Measurements from ENCODE around the gene TRIM25.
A peak's percentile ranks its signal among the peaks of the same experiment; 100 is the strongest.
"Not testable (repeated sequence)": the region's sequence is repeated elsewhere in the genome, so short reads cannot be mapped to it uniquely, and the experiment has no call there.

Gene TRIM25, protein sequence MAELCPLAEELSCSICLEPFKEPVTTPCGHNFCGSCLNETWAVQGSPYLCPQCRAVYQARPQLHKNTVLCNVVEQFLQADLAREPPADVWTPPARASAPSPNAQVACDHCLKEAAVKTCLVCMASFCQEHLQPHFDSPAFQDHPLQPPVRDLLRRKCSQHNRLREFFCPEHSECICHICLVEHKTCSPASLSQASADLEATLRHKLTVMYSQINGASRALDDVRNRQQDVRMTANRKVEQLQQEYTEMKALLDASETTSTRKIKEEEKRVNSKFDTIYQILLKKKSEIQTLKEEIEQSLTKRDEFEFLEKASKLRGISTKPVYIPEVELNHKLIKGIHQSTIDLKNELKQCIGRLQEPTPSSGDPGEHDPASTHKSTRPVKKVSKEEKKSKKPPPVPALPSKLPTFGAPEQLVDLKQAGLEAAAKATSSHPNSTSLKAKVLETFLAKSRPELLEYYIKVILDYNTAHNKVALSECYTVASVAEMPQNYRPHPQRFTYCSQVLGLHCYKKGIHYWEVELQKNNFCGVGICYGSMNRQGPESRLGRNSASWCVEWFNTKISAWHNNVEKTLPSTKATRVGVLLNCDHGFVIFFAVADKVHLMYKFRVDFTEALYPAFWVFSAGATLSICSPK

DNA sequence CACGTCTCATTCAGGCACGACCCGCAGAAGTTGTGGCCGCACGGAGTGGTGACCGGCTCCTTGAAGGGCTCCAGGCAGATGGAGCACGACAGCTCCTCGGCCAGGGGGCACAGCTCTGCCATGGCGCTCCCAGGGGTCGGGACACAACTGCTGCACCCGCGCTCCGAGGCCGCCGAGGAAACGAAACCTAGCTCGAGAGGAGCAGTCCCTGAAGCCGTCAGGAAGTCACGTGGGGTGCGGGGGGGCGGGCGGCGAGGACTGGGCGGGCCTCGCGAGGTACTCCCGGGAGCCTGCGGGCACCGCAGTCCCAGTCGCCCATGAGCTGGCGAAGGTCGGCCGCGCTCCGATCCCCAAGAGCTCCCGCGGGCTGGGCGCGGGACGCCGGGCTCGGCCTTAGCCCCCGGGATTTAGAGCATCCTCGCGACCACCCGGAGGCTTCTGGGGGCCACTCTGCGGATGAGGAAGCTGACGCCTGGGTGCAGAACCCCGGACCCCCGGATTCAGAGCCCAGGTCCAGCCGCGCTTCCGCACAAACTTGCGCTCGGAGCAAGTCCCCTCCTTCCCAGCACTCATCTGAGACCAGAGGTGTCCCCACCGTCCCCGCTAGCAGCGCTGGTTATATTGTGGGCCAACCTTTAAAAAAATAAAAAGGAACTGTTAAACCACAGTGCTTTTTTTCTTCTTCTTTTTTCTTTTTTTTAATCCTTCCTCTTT, at the start of gene TRIM25:
TSS of gene TRIM25 (minus strand) at position 183 of the 714 bp plus-strand sequence. CDS start at position 122, 61 bp downstream.
- peak; percentile 83 for DNase-seq

DNA sequence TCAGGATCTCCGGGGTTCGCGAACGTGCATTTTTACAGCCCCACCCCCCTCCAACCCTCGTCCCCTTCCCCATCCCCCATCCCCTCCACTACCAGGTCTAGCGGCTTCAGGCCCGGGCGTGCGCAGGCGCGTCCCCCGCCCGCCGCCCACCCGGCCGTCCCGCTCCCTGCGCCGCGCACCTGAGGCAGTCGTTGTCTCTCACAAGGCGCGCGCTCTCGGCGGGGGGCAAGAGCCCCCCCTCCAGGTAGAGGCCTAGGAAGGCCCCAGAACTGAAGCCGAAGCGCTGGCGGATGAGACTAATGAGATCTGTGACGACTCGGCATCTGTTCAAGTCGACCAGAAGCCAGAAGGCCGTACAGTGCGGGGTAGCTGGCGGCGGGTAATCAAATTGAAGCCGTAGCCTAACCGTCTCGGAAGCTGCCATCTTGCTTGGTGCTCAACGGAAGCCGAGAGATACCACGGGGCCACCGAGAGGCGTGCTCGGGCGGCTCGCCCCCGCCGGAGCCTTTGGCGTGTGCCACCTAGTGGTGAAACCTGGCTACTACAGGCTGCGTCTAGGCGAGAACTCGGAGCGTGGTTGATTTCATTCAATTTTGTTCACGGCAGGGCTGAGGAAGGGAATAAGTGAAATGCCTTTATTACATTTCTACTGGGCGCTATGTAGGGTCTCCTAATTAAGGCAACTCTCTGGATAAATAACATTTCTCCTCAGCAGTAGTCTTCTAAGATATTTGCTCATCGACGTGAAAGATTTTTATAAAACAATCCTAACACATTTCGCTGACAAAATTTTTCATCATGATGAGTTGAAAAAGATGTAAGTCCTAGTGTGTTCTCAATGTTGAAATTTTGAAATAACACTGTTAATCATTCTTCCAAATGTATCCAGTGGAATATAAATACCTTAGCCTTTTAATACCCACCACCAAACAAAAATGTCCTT, 47.0 kb upstream of the TRIM25 start, which contains the start of gene COIL:
TSS of gene COIL (minus strand) at position 455 of the 943 bp plus-strand sequence. CDS start at position 424, 31 bp downstream.
- DNase-seq, result peak; percentile 90

DNA sequence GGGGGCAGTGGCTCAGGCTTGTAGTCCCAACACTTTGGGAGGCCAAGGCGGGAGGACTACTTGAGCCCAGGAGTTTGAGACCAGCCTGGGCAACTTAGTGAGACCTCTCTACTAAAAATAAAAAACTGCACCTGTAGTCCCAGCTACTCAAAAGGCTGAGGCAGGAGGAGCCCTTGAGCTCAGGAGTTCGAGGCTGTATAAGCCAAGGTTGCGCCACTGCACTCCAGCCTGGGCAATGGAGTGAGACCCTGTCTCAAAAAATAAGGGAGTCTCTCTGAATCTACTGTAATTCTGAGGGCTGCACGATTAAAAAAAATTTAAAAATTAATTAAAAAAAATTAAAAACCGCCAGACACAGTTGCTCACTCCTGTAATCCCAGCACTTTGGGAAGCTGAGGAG, 43.1 kb upstream of the TRIM25 start:
- DNase-seq, result no peak

DNA sequence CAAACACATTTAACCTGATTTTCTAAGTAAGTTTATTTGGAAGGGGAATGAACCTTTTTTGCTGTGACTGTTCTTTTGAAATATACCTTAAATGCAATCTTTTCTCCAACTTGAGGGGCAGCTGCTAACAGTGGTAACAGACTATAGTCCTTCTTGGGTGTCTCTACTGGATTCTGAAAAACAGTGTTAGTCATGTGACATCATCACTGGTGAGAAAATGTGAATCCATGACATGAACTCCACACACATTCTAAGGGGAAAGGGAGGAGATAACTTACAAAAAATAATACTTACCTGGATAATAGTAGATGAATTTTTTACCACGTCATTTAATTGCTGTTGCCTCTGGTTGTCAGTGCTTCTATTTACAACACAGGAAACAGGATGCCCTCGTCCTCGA, 35.7 kb upstream of the TRIM25 start:
- DNase-seq, result no peak

DNA sequence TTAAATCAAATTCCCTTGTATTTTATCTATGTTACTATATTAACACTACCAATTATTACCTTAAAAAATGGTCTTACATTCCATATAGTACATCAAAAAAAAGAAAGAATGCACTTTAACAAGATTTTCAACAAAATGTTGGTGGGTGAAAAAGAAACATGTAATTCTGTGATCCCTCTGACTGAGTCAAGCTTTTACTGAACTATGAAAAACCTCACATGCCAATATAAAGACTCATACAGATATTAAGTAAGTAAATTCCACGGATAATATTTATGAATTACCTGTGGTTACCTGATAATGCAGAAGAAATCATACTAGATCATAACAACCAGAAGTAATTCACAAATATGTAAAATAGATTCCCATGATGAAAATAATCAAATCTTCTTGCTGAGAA, 34.6 kb upstream of the TRIM25 start:
- no peak for DNase-seq

DNA sequence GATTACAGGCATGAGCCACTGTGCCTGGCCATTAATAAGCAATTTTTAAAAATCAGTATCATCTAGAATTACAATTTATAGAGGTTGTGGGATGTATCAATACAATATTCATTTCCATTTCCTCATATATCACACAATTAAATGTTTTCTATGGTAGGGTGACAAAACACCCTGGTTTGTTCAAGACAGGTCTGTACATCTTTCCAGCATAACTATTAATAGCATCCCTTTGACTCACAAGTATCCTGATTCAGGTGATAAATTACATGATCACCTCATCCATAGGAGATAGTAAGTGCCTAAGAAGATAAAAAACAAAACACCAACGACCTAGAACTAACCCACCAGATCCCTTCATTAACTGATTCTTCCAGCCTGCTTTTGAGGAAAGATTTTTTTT, 33.9 kb upstream of the TRIM25 start:
- no peak for DNase-seq

DNA sequence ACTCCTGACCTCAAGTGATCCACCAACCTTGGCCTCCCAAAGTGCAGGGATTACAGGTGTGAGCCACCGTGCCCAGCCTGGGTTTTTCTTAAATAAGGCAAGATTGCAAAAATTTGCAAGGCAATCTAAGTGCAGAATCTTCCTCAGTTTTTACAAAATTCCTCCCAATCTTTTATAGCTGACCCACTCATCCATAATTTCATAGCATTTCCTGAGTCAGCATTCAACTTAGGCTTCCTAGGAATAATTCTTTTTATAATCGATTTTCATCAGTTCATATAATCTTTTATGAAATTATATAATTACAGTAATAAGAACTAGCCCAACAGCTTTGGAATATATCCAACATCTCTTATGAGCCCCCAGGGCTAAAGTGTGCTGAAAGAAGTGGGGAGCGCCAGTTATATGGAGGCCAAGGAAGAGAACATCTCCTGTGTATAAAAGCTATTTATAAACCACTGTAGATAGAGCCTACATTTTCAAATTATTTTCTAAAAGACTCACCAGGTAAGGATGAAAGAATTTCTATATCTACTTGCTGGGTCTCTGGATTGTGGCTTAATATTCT, 32.2 kb upstream of the TRIM25 start:
- DNase-seq, result no peak

DNA sequence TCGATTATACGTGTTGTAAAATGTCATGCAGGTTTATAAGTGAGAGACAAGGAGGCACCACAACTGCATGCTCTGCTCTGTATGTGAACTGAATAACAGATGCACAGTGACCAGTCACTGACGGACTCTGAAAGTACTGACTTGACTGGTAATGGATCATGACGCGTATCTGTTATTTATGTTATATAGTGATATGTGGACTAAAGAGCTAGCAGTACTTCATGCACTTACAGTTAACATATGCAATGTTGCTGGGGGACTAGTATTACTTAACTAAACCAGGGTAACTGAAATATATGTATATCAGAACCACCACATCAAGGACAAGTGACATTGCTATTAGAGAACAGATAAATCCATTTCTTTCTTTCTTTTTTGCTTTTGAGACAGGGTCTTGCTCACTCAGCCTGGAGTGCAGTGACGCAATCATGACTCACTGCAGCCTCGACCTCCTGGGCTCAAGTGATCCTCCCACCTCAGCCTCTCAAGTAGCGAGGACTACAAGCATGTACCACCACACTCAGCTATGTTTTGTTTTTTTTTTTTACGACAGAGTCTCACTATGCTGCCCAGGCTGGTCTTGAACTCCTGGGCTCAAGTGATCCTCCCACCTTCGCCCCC, 29.8 kb upstream of the TRIM25 start:
- DNase-seq, result no peak

DNA sequence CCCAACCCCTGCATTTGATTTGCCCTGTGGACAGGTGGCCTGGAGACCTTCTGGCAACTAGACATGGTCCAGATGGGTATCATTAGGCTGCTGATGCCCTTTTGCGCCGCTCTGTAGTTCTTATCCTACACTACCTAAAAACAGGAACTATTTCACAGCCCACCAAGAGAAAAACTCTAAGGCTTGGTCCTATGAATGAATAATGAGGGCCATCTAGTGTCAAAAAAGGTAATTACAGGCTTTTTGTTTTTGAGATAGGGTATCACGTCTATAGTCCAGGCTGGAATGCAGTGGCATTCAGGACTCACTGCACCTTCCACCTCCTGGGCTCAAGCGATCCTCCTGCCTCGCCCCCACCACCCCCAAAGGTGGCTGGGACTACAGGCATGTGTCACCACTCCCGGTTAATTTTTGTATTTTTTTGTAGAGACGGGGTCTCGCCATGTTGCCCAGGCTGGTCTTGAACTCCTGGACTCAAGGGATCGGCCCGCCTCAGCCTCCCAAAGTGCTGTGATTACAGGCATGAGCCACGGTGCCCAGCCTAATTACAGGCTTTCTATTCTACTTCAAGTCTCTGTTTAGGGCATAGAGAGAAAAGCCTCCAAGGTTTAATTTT, 26.1 kb upstream of the TRIM25 start:
- peak; percentile 82 for DNase-seq

DNA sequence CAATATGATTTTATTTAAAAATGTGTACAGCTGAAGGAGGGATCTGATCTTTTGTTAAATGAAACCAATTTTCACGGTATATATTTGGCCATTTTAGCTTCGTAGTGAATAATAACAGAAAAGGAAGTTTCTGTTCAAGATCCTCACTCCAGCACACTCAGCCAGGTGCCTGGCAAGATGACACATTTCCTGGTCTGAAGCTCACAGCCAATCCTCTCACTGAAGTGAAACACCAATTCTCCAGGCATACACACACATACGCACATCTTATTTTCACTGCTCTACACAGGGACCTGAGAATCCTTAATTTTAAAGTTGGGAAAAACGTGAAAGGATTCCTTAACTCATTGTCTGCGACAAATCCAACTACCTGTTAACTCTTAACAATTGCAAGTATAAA, 24.4 kb upstream of the TRIM25 start:
- DNase-seq, result not testable (repeated sequence)

DNA sequence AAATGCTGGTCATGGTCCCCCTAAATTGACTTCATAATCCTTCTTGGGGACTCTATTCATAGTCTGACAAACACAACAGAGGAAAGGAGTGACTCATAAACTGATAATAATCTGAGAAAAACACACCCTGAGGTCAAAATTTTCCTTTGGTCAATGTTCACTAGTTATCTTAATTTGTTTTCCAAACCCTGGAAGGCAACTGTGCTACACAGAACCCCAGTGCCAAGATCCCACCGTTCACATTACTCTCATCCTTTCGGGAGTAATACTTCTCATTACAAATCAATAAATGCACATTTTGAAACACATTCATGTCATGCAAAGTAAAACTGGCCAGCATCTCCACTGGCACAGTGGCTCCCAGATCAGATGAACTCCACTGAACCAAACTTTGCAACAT, 23.8 kb upstream of the TRIM25 start:
- peak; percentile 37 for DNase-seq

DNA sequence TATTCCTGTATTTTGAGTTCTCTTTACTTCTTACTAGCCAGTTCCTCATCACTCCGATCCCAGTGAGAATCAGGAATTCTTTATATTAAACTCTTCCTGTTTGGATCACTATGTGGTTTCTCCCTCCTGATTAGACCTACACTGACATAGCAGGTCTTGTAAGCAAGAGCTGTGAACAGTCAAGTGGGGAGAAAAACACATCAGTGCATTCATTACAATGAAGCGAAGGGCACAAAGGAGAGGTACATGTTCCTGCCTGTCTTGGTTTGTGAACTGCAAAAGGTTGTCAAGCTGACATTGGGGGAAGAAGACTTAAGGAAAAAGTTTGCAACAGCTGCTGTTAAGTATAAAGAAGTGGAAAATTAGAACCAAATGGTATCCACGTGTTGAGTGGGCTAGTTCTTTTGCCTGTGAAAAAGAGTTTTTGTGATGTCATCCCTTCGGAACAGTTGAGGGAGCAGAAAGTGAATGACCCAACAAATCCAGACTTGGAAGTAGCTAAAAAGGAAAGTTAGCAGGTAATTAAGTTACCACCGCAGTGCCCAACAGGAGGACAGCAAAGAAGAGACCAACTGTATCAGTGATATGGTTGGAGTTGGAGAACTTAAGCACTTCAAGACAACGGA, 23.0 kb upstream of the TRIM25 start:
- DNase-seq, result no peak

DNA sequence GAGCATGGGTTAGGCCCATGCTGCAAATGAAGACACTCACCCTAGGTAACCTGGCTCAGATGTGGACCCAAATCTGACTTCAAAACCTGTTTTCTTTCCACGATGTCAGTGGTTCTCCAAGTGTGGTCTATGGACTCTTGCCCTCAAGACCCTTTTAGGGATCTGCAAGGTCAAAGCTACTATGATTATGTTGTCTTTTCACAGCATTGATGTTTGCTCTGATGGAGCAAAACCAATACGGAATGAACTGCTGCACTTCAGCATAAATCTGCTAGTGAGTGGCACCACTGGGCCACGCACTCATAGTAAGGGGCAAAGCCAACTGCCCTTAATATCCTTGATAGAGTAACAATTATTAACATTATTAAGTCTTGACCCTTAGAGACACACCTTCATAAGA, 21.6 kb upstream of the TRIM25 start:
- no peak for DNase-seq

DNA sequence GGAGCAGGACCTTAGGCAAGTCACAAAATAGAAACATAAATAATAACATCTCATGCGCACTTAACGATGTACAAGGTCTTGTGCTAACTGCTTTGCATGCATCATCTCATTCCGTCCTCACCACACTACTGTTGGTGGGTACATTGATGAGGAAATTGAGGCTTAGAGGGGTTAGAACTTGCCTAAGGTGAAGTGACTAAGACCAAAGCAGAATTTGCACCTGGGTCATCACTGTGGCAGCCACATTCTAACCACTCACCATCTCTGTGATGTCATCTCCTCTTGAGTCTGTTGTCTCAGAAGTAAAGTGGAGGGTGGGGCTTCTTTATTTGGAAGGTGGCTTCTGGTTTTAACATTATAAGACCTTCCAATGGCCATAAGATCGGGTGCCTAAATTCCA, 20.4 kb upstream of the TRIM25 start:
- DNase-seq, result no peak

DNA sequence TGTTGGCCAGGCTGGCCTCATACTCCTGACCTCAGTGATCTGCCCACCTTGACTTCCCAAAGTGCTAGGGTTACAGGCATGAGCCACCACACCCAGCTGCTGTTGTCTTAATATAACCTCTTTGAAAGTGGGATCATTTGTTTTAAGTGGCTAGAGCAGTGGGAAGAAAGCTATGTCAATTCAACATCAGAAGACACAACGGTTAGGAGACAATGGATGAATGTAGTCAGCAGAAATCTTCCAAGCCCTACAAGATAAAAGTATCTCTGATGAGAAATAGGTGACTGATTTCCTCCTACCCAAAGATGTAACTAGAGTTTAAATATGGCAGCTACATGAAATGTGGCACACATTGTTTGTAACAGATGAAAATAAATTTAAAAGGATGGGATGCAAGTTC, 20.0 kb upstream of the TRIM25 start:
- no peak for DNase-seq

DNA sequence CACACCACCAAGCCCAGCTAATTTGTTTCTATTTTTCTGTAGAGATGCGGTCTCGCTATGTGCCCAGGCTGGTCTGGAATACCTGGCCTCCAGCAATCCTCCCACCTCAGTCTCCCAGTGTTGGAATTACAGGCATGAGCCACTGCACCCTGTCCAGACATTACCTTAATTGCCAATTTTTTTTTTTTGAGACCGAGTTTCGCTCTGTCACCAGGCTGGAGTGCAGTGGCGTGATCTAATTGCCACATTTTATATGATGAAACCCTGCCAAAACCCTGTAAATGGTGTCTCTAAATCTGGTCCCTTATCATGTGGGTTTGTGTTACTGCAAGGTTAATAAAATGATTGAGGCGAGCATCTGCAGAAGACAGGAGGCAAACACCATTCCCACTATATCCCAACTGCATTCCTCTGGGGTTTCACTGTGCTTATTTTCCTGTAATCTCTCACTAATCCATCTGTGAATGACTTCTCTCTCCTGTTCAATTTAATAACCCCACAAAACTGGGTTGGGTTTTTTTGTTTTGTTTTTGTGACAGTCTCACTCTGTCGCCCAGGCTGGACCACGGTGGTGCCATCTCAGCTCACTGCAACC, 19.4 kb upstream of the TRIM25 start:
- DNase-seq, result no peak

DNA sequence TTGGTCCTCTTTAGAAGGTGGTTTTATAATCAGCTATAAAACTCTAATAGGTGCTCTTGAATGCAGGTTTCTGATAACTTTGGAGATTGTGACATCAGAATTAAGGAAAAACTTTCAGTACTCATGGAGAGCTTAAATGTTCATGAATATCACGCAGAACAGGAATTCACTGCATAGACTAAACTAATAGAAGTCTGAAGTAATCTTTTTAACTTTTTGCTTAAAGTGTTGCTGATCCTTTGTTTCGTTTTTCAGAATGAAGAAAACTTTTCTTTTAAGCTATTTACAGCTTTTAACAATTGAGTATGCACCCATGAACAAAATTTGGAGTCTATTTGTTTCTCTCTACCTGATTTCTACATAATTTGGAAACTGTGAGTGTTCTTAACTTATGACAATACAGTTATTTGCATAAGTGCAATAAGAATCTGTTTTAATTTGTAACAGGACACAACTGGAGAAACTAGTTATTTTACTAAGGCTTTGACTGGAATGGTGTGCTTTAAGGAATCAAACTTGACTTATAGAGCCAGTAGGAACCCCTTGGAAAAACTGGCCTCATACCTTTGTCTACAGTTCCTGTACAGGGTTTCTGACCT, 17.0 kb upstream of the TRIM25 start:
- DNase-seq, result no peak

DNA sequence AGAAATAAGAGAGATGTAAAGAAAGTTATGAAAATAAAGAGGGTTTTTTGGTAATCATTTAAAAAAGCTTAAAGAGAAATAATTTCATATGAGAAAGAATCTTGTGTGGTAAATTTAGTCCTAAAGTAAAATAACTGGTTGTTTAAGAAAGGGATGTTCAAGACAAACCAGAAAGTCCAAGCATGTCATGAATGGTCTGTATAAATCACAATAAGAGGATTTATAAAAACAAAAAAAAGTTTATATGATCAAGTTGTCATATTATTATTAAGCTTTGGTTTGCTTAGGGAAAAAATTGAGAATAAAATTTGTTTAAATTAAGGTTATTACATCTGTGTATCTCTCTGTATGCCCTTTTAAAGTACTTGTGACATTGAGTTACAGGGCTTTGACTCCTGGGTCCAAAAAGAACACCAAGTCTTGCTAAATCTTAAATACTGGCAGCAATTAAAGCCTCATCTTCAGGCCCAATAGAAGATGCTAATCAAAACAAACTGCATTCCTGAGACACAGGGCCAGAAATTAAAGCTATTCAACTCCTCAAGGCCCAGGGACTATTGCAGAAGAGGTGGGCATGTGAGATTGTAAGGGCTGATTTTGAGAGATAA, 15.6 kb upstream of the TRIM25 start:
- DNase-seq, result peak; percentile 13

DNA sequence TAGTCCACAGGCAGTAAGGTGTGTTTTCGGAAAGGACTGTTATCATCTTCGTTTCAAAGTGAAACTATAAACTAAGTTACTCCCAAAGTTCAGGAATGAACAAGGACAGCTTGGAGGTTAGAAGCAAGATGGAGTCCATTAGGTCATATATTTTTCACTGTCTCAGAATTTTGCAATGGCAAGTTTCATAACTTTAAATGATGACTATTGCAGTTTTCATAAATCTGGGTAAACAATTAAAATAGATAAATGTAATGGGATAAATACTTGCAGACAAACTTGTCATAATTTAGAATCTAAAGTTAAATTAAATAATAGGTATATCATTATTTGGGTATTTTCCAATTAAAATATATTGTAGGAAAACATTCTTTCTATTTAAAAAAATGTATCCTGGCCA, 14.7 kb upstream of the TRIM25 start:
- DNase-seq, result no peak

DNA sequence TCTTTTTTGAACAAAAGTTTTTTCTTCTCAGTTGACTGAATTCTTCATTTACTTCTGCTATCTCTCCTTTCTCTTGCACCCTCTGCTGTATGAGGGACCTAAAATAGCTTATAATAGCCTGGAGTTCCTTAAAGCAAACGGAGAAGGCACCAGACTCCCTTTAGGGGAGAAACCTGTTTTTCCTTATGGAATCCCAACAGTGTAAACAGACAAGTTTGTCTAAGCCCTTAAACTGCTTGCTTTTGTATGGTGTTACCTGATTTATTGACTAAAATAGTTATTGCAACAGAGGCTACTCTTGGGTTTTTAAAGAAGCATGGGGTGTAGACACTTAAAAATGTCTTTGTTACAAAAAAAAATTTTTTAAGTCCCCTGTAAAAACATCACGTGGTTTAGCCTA, 12.9 kb upstream of the TRIM25 start:
- no peak for DNase-seq
